Calu3 (cell line): ENCODE data around the gene MORN4. TPM values are rescaled to one million over a fixed set of nuclear protein-coding genes. Genes with fewer than 3 reads are reported as not detected.

Source experiments
- BruUV-seq: library from RNA; stranded (reverse); fragments of 400-500 nt; replicated peaks from 2 replicates; lab custom pipeline; 2021; lab: Mats Ljungman, UMichigan
- CTCF ChIA-PET: fragments of 300-600 bp; sonication (Branson Sonifier 250); formaldehyde crosslinking; loops from one replicate; lab custom pipeline; 2022; ENCODE audit warnings: antibody characterized with exemption; lab: Charles Lee
- DNase-seq: peaks from one replicate; pipeline ENCODE4 v3.0.0; 2022
- H3K27ac Mint-ChIP-seq: one replicate; pipeline ENCODE4 v1.8.0; 2022; ENCODE audit warnings: mixed read lengths; ENCODE audit not compliant: unreplicated experiment
- H3K27me3 Mint-ChIP-seq: one replicate; pipeline ENCODE4 v1.8.0; 2022; ENCODE audit warnings: mixed read lengths; ENCODE audit not compliant: unreplicated experiment
- H3K36me3 Mint-ChIP-seq: one replicate; pipeline ENCODE4 v1.8.0; 2022; ENCODE audit warnings: mild to moderate bottlenecking, moderate library complexity, mixed read lengths; ENCODE audit not compliant: insufficient read depth, unreplicated experiment
- H3K4me1 Mint-ChIP-seq: one replicate; pipeline ENCODE4 v1.8.0; 2022; ENCODE audit warnings: mild to moderate bottlenecking, low read depth, mixed read lengths; ENCODE audit not compliant: unreplicated experiment
- H3K4me3 Mint-ChIP-seq: one replicate; pipeline ENCODE4 v1.8.0; 2022; ENCODE audit warnings: mild to moderate bottlenecking, low read depth, moderate library complexity, mixed read lengths; ENCODE audit not compliant: unreplicated experiment
- H3K9me3 Mint-ChIP-seq: one replicate; pipeline ENCODE4 v1.8.0; 2022; ENCODE audit warnings: low read depth, mixed read lengths; ENCODE audit not compliant: unreplicated experiment
- intact Hi-C: fragments of 100-400 bp; cut with micrococcal nuclease; formaldehyde crosslinking; loops from one replicate; pipeline ENCODE4 v1.10.0; 2022; ENCODE audit not compliant: unreplicated experiment
- total RNA-seq: library from RNA; stranded (reverse); gene quantifications from 2 replicates; pipeline ENCODE4 v1.2.3, GENCODE V29; 2022
- TF ChIP-seq, protein P1 (sequence below): fragments of 200-600 bp; IDR thresholded peaks from one replicate; pipeline ENCODE4 v1.8.0; 2022; ENCODE audit warnings: antibody characterized with exemption; ENCODE audit not compliant: unreplicated experiment

MORN4 gene
- total RNA-seq, 1 experiment from 2014 or later, result 6.2 TPM

- H3K27me3 Mint-ChIP-seq, result no peaks in the 10 kb centered on the region
- peaks cover 4% of the 10 kb centered on the region for H3K36me3 Mint-ChIP-seq
- no peaks in the 10 kb centered on the region for H3K9me3 Mint-ChIP-seq
- TF ChIP-seq, protein P1, sequence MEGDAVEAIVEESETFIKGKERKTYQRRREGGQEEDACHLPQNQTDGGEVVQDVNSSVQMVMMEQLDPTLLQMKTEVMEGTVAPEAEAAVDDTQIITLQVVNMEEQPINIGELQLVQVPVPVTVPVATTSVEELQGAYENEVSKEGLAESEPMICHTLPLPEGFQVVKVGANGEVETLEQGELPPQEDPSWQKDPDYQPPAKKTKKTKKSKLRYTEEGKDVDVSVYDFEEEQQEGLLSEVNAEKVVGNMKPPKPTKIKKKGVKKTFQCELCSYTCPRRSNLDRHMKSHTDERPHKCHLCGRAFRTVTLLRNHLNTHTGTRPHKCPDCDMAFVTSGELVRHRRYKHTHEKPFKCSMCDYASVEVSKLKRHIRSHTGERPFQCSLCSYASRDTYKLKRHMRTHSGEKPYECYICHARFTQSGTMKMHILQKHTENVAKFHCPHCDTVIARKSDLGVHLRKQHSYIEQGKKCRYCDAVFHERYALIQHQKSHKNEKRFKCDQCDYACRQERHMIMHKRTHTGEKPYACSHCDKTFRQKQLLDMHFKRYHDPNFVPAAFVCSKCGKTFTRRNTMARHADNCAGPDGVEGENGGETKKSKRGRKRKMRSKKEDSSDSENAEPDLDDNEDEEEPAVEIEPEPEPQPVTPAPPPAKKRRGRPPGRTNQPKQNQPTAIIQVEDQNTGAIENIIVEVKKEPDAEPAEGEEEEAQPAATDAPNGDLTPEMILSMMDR, result peak; percentile 34
- H3K4me3 Mint-ChIP-seq, result peak within 1 kb of the TSS; percentile 28
- peak within 1 kb of the TSS; percentile 64 for H3K27ac Mint-ChIP-seq
- peak; percentile 81 for DNase-seq
- BruUV-seq, result no TSS peak
- peaks cover 45% of the 10 kb centered on the region for H3K4me1 Mint-ChIP-seq
- intact Hi-C loops, result loop anchor here (1.0 kb wide), 1 partner anchor 40 kb away; no protein-coding TSS in a partner anchor
- CTCF ChIA-PET, result interaction anchor here (0.8 to 2.5 kb wide), 9 partner anchors 12 to 73 kb away, joined by 3 to 21 read pairs (median 5); partner anchors contain the start of genes HOGA1 and UBTD1
Measured at GRCh38 chr10:97572214-97572989, 60.9 kb downstream of the MORN4 start, which contains the start of gene ANKRD2. Gene ANKRD2 (plus strand): TSS chr10:97572779. CDS start chr10:97572789, 10 bp downstream.

DNA sequence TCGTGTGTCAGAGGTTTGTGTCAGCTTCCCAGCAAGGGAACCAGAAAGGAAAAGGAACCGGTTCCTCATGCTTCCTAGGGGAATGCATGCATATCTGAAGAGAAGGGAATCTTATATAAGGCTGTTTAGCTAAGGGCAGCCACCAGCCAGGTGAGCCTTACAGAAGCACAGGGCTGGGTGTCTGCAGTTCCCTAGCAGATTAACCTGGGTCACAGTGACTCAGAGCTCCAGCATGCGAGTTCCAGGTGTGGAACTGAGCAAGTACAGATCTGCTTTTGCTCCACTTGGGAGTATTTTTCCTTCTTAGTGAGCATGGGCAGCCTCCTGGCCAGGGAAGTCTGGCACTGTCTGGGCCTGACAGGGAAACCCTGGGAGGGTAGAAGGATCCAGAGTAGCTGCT lies 61.7 kb downstream of the MORN4 start:
- peaks cover 4% of the 10 kb centered on the region for H3K36me3 Mint-ChIP-seq
- H3K9me3 Mint-ChIP-seq, result no peaks in the 10 kb centered on the region
- TF ChIP-seq, protein P1, result no peak
- H3K4me1 Mint-ChIP-seq, result peaks cover 45% of the 10 kb centered on the region
- H3K4me3 Mint-ChIP-seq, result no peak overlapping the region
- peak; percentile 58 for DNase-seq
- CTCF ChIA-PET, result interaction anchor here (0.8 to 2.5 kb wide), 9 partner anchors 13 to 162 kb away, joined by 3 to 21 read pairs (median 5); partner anchors contain the start of genes HOGA1 and UBTD1
- BruUV-seq, result no TSS peak
- intact Hi-C loops, result loop anchor here (1.0 kb wide), 1 partner anchor 41 kb away; no protein-coding TSS in a partner anchor
- no peaks in the 10 kb centered on the region for H3K27me3 Mint-ChIP-seq
- H3K27ac Mint-ChIP-seq, result peak overlapping the region; percentile 64

DNA sequence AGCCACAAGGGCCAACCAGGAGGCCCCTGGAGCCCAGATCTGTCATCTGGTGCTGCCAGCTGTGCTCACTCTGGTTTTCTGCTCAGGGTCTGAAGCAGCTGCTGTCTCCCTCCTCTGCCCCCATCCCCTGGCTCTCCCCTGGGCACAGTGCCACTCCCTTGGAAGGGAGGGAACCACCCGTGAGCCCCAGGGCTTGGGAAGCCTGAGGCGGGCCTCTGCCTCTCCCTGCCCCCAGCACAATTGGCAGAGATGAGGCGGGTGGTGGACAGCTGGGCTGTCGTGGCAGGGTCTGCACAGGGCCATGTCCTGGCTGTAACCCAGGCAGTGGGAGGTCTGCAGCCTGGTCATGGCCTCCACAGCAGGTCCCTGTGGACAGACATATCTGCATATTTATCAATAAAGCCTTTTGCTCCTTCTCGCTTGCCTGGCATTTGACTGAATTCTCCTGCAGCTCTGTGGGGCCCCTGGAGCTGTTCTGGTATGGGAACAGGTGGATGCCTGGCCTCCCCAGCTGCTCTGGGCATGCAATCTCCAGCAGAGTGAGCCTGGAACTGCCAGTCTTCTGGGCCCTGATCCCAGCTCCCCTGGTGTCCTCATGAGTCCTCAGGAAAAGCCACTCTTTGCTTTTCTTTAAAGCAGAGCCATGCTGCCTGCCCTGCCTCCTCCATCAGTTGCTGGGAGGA lies 62.4 kb downstream of the MORN4 start:
- no peak for DNase-seq
- no TSS peak for BruUV-seq
- Mint-ChIP-seq H3K27ac (peak overlapping the region; percentile 22), H3K4me3 (no peak overlapping the region), H3K27me3 (no peaks in the 10 kb centered on the region), H3K4me1 (peaks cover 41% of the 10 kb centered on the region), H3K36me3 (peaks cover 4% of the 10 kb centered on the region), H3K9me3 (no peaks in the 10 kb centered on the region)
- CTCF ChIA-PET, result interaction anchor here (0.8 to 2.5 kb wide), 7 partner anchors 14 to 161 kb away, joined by 3 to 21 read pairs (median 6); partner anchors contain the start of genes HOGA1 and UBTD1
- intact Hi-C loops, result no loop called here
- TF ChIP-seq, protein P1, result no peak

DNA sequence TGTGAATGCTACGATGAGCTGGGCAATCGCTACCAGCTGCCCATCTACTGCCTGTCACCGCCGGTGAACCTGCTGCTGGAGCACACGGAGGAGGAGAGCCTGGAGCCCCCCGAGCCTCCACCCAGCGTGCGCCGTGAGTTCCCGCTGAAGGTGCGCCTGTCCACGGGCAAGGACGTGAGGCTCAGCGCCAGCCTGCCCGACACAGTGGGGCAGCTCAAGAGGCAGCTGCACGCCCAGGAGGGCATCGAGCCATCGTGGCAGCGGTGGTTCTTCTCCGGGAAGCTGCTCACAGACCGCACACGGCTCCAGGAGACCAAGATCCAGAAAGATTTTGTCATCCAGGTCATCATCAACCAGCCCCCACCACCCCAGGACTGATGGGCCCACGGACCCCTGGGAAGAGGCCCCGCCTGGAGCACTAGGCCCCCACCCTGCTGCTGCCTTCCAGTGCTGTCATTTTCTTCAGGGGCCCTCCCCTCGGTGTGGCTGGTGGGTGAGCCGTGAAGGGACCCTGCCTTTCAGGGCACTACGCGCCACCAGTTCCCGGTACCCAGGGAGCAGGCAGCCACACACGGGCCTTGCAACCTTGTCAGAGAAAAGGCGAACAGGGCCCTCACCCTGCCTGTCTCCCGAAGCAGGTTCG lies 63.0 kb downstream of the MORN4 start:
- Mint-ChIP-seq H3K27me3 (no peaks in the 10 kb centered on the region), H3K4me1 (peaks cover 38% of the 10 kb centered on the region), H3K36me3 (peaks cover 4% of the 10 kb centered on the region), H3K27ac (no peak overlapping the region), H3K9me3 (no peaks in the 10 kb centered on the region), H3K4me3 (no peak overlapping the region)
- CTCF ChIA-PET, result no interaction called here
- TF ChIP-seq, protein P1, result no peak
- no peak for DNase-seq
- intact Hi-C loops, result no loop called here
- BruUV-seq, result no TSS peak
